H1 (cell line): ENCODE measurements around the gene CREB1. TPM values are rescaled to one million over a fixed set of nuclear protein-coding genes. Genes with fewer than 3 reads are reported as not detected.
"Not testable (repeated sequence)": the region's sequence is repeated elsewhere in the genome, so short reads cannot be mapped to it uniquely, and the experiment has no call there.

Experiments used
- CTCF ChIA-PET: fragments of 300-600 bp; sonication (Branson Sonifier 250); formaldehyde crosslinking; loops from one replicate; lab custom pipeline; 2021; ENCODE audit not compliant: partially characterized antibody; lab: Charles Lee
- POLR2A ChIA-PET: fragments of 300-600 bp; sonication (Branson Sonifier 250); formaldehyde crosslinking; loops from one replicate; lab custom pipeline; 2021; ENCODE audit warnings: inconsistent platforms; ENCODE audit not compliant: partially characterized antibody; lab: Charles Lee
- DNase-seq, 2 experiments: peaks; one replicate each; pipeline versions ENCODE4 v3.0.0 to v3.0.0-alpha.2; 2010 to 2022; ENCODE audit warnings: low spot score in 2 of 2, low read depth in 1 of 2, mixed read lengths in 1 of 2
- FAIRE-seq: peaks from 2 replicates; lab custom pipeline; 2011; peaks lifted over from hg19 to GRCh38; lab: Jason Lieb, UNC
- H2AFZ ChIP-seq: 2 replicates; pipeline ENCODE4 v1.8.1; 2012; ENCODE audit warnings: low read length, inconsistent platforms
- H2AK5ac ChIP-seq: 2 replicates; pipeline ENCODE4 v1.6.1; 2013; ENCODE audit warnings: low read depth, low read length
- H2BK120ac ChIP-seq: replicated peaks from 2 replicates; pipeline ENCODE3; 2013; ENCODE audit warnings: low read depth, low read length, inconsistent platforms
- H2BK12ac ChIP-seq: 2 replicates; pipeline ENCODE4 v1.6.1; 2013; ENCODE audit warnings: low read depth, low read length
- H2BK15ac ChIP-seq: 2 replicates; pipeline ENCODE4 v1.6.1; 2013; ENCODE audit warnings: low read length
- H2BK20ac ChIP-seq: 2 replicates; pipeline ENCODE4 v1.6.1; 2013; ENCODE audit warnings: low read length
- H2BK5ac ChIP-seq: 2 replicates; pipeline ENCODE4 v1.6.1; 2013; ENCODE audit warnings: low read depth, low read length
- H3K14ac ChIP-seq: 2 replicates; pipeline ENCODE4 v1.6.1; 2013; ENCODE audit warnings: inconsistent platforms; ENCODE audit not compliant: insufficient read length
- H3K18ac ChIP-seq: 2 replicates; pipeline ENCODE4 v1.6.1; 2013; ENCODE audit warnings: low read length; ENCODE audit errors: extremely low read depth
- H3K23ac ChIP-seq: 2 replicates; pipeline ENCODE4 v1.6.1; 2013; ENCODE audit warnings: inconsistent platforms; ENCODE audit not compliant: insufficient read length
- H3K23me2 ChIP-seq: 2 replicates; pipeline ENCODE4 v1.6.1; 2013; ENCODE audit warnings: low read depth, low read length
- H3K27ac ChIP-seq: 2 replicates; pipeline ENCODE4 v1.6.1; 2011; ENCODE audit warnings: low read depth, low read length, inconsistent platforms
- H3K27me3 ChIP-seq, 4 experiments: replicated peaks in 1 of 4; 1 replicate in 1 of 4; 2 replicates in 3 of 4; pipeline versions ENCODE4 v1.6.1 to v1.8.1; 2011 to 2013; ENCODE audit warnings: low read length in 3 of 4, mild to moderate bottlenecking in 3 of 4, inconsistent platforms in 2 of 4, mixed read lengths in 2 of 4, moderate library complexity in 1 of 4; ENCODE audit not compliant: control insufficient read depth in 3 of 4, insufficient read depth in 3 of 4; ENCODE audit errors: extremely low read depth in 1 of 4
- H3K36me3 ChIP-seq, 4 experiments: 2 replicates each; pipeline versions ENCODE4 v1.6.1 to v1.8.1; 2011 to 2013; ENCODE audit warnings: mild to moderate bottlenecking in 4 of 4, low read length in 3 of 4, moderate library complexity in 2 of 4, control low read depth in 1 of 4, inconsistent platforms in 1 of 4; ENCODE audit not compliant: insufficient read depth in 4 of 4, control insufficient read depth in 2 of 4
- H3K4ac ChIP-seq: replicated peaks from 2 replicates; pipeline ENCODE3; 2013; ENCODE audit warnings: low read length, low read depth, mixed read lengths, inconsistent platforms; ENCODE audit not compliant: insufficient read length
- H3K4me1 ChIP-seq, 4 experiments: replicated peaks in 1 of 4; 1 replicate in 1 of 4; 2 replicates in 3 of 4; pipeline versions ENCODE4 v1.6.1 to v1.8.1; 2011 to 2013; ENCODE audit warnings: low read length in 3 of 4, inconsistent platforms in 2 of 4, mixed read lengths in 1 of 4; ENCODE audit not compliant: insufficient read depth in 4 of 4, control insufficient read depth in 3 of 4
- H3K4me2 ChIP-seq, 2 experiments: 2 replicates each; pipeline versions ENCODE4 v1.6.1 to v1.8.1; 2011 to 2013; ENCODE audit warnings: low read depth in 2 of 2, low read length in 2 of 2, control low read depth in 1 of 2, inconsistent platforms in 1 of 2, mild to moderate bottlenecking in 1 of 2; ENCODE audit not compliant: insufficient read depth in 1 of 2
- H3K4me3 ChIP-seq, 4 experiments: fragments of 200-600, 300-600 bp in 1 of 4; sonication (generic), shearing (Covaris generic), sonication (Bioruptor Twin) in 1 of 4; 2 replicates each; pipeline versions ENCODE4 v1.5.1 to v1.8.1; 2011 to 2016; ENCODE audit warnings: low read length in 4 of 4, low read depth in 3 of 4, control low read depth in 2 of 4, inconsistent platforms in 2 of 4, mild to moderate bottlenecking in 2 of 4, mixed read lengths in 1 of 4, moderate library complexity in 1 of 4; ENCODE audit not compliant: insufficient read depth in 2 of 4; ENCODE audit errors: extremely low read depth in 1 of 4
- H3K56ac ChIP-seq: replicated peaks from 2 replicates; pipeline ENCODE3; 2013; ENCODE audit warnings: low read depth, mild to moderate bottlenecking, mixed read lengths, low read length, inconsistent platforms; ENCODE audit not compliant: insufficient read length
- H3K79me1 ChIP-seq: 2 replicates; pipeline ENCODE4 v1.6.1; 2013; ENCODE audit warnings: low read depth, low read length, control low read depth
- H3K79me2 ChIP-seq, 2 experiments: 2 replicates each; pipeline versions ENCODE4 v1.6.1 to v1.8.1; 2012 to 2013; ENCODE audit warnings: low read length in 2 of 2, mild to moderate bottlenecking in 2 of 2, inconsistent platforms in 1 of 2; ENCODE audit not compliant: insufficient read depth in 2 of 2, control insufficient read depth in 1 of 2
- H3K9ac ChIP-seq, 4 experiments: replicated peaks in 1 of 4; 1 replicate in 1 of 4; 2 replicates in 3 of 4; pipeline versions ENCODE4 v1.6.1 to v1.8.1; 2011 to 2013; ENCODE audit warnings: low read depth in 3 of 4, low read length in 3 of 4, control low read depth in 2 of 4, mild to moderate bottlenecking in 2 of 4, moderate library complexity in 2 of 4, inconsistent platforms in 1 of 4; ENCODE audit errors: extremely low read depth in 1 of 4
- H3K9me3 ChIP-seq, 2 experiments: 2 replicates each; pipeline versions ENCODE4 v1.6.1 to v1.8.1; 2012 to 2013; ENCODE audit warnings: mild to moderate bottlenecking in 2 of 2, moderate library complexity in 2 of 2, control low read depth in 1 of 2, inconsistent platforms in 1 of 2, low read depth in 1 of 2, low read length in 1 of 2, mixed read lengths in 1 of 2; ENCODE audit not compliant: insufficient read depth in 2 of 2
- H4K20me1 ChIP-seq, 2 experiments: replicated peaks in 1 of 2; 2 replicates each; pipeline versions ENCODE3 to v1.8.1; 2011 to 2013; ENCODE audit warnings: inconsistent platforms in 2 of 2, low read length in 2 of 2, mild to moderate bottlenecking in 1 of 2; ENCODE audit not compliant: insufficient read depth in 2 of 2, control insufficient read depth in 1 of 2
- H4K5ac ChIP-seq: 2 replicates; pipeline ENCODE4 v1.6.1; 2013; ENCODE audit warnings: low read length, low read depth, mixed read lengths, inconsistent platforms; ENCODE audit not compliant: insufficient read length
- H4K8ac ChIP-seq: 2 replicates; pipeline ENCODE4 v1.8.0; 2013; ENCODE audit warnings: mild to moderate bottlenecking, moderate library complexity, low read length, inconsistent platforms; ENCODE audit not compliant: insufficient read depth; ENCODE audit errors: extremely low read depth
- H4K91ac ChIP-seq: replicated peaks from 2 replicates; pipeline ENCODE3; 2013; ENCODE audit warnings: low read length, mixed read lengths, inconsistent platforms; ENCODE audit not compliant: insufficient read length
- MAFK ChIP-seq: IDR thresholded peaks from 2 replicates; pipeline ENCODE4 v1.6.1; 2012; ENCODE audit warnings: low read depth, mild to moderate bottlenecking, improper control_type of control experiment, low read length
- SIN3A ChIP-seq, 2 experiments: IDR thresholded peaks in 1 of 2; conservative IDR thresholded peaks in 1 of 2; 2 replicates each; pipeline ENCODE4 v1.6.1; 2011 to 2012; ENCODE audit warnings: low read length in 2 of 2, improper control_type of control experiment in 1 of 2, low read depth in 1 of 2, mild to moderate bottlenecking in 1 of 2
- SP2 ChIP-seq: IDR thresholded peaks from 2 replicates; pipeline ENCODE4 v1.6.1; 2012; ENCODE audit warnings: mild to moderate bottlenecking, low read length, inconsistent platforms
- USF2 ChIP-seq: IDR thresholded peaks from 2 replicates; pipeline ENCODE4 v1.6.1; 2011; ENCODE audit warnings: low read length, improper control_type of control experiment
- WGBS, 2 experiments: shearing (Covaris generic) in 1 of 2; methylation state at CpG; one replicate each; pipeline versions ENCODE4 v1.1.6 to v1.1.7; 2013 to 2015; ENCODE audit warnings: low lambda C conversion rate in 2 of 2, mixed read lengths in 2 of 2, inconsistent platforms in 1 of 2, low coverage in 1 of 2, missing lambda C conversion rate in 1 of 2; ENCODE audit not compliant: insufficient replicate concordance in 2 of 2, insufficient coverage in 1 of 2, insufficient read length in 1 of 2; ENCODE audit errors: extremely low coverage in 1 of 2, missing lambda C conversion rate in 1 of 2; 5-methylcytosine and 5-hydroxymethylcytosine counted together
- polyA plus RNA-seq, 7 experiments: library from polyadenylated mRNA; depleted of rRNA in 3 of 7; stranded (reverse) in 5 of 7; unstranded in 2 of 7; fragments of >200 nt in 5 of 7; fragments of 200-250 nt in 2 of 7; gene quantifications; 1 replicate in 5 of 7; 2 replicates in 1 of 7; 4 replicates in 1 of 7; pipeline versions ENCODE4 v1.2.1 to v1.2.3, GENCODE V29; 2011 to 2013; ENCODE audit warnings: missing spikeins in 2 of 7, mixed read lengths in 2 of 7
- total RNA-seq: library from RNA; stranded (reverse); fragmentation: NEBNext Ultra II Directional; extraction: Animal tissue kit (Norgen Biotek cat#: 25700); gene quantifications from 2 replicates; pipeline ENCODE4 v1.2.1, GENCODE V29; 2021

Gene CREB1
- total and polyA plus RNA-seq, 2 of the 8 experiments (the other 6 are each of a cell fraction or from before 2014, with no cell fraction given): 46.3 to 99.0 TPM

- no peak for TF ChIP-seq USF2
- TF ChIP-seq SIN3A (conservative IDR thresholded peaks at IDR 0.05 in 1 of 2, IDR thresholded peaks at IDR 0.05 in 1 of 2; ENCODE audit: low read depth in 1 of 2, low read length in 2 of 2): no peak
- no peak for TF ChIP-seq MAFK
- TF ChIP-seq SP2: no peak
Measured at GRCh38 chr2:207635468-207636200, 105.9 kb downstream of the CREB1 start (continued).

- H3K36me3 ChIP-seq, H3K79me2 ChIP-seq, POLR2A ChIA-PET, H3K56ac ChIP-seq, H4K91ac ChIP-seq, H2BK5ac ChIP-seq, H3K23me2 ChIP-seq, H3K27me3 ChIP-seq, H4K5ac ChIP-seq, H3K4me2 ChIP-seq, H3K9me3 ChIP-seq, H3K18ac ChIP-seq, H2BK12ac ChIP-seq, H2AK5ac ChIP-seq, H4K20me1 ChIP-seq, H2BK20ac ChIP-seq, FAIRE-seq, H3K14ac ChIP-seq, DNase-seq, H3K4me3 ChIP-seq, H3K4ac ChIP-seq, H3K79me1 ChIP-seq, H2BK120ac ChIP-seq, H2AFZ ChIP-seq, H3K9ac ChIP-seq, H2BK15ac ChIP-seq, H3K27ac ChIP-seq, H4K8ac ChIP-seq, H3K4me1 ChIP-seq, H3K23ac ChIP-seq: not testable (repeated sequence)
- 96% methylated on average over 3 of the region's 3 CpGs; no CpG with 5 or more reads in 1 of the 2 experiments for WGBS, 2 experiments
- CTCF ChIA-PET: interaction anchor here (0.6 kb wide), 2 partner anchors 253 to 329 kb away, joined by 3 read pairs; no protein-coding TSS in a partner anchor
Measured at GRCh38 chr2:207639288-207639687, 109.5 kb downstream of the CREB1 start.
